Fibroblast of pulmonary artery (primary cell): ENCODE measurements around the gene CRY2.

ENCODE experiments used
- DNase-seq: peaks from one replicate; pipeline ENCODE4 v3.0.0-alpha.2; 2010; ENCODE audit warnings: low read depth
- H3K4me3 ChIP-seq: replicated peaks from 2 replicates; pipeline ENCODE4 v1.5.1; 2011; ENCODE audit warnings: low read depth, mild to moderate bottlenecking, control low read depth, low read length, moderate library complexity
- TF ChIP-seq, protein P1 (sequence below): IDR thresholded peaks from 2 replicates; pipeline ENCODE4 v1.5.1; 2011; ENCODE audit warnings: mild to moderate bottlenecking, control low read depth, low read length, inconsistent platforms; ENCODE audit errors: missing control alignments

The CRY2 gene

DNA sequence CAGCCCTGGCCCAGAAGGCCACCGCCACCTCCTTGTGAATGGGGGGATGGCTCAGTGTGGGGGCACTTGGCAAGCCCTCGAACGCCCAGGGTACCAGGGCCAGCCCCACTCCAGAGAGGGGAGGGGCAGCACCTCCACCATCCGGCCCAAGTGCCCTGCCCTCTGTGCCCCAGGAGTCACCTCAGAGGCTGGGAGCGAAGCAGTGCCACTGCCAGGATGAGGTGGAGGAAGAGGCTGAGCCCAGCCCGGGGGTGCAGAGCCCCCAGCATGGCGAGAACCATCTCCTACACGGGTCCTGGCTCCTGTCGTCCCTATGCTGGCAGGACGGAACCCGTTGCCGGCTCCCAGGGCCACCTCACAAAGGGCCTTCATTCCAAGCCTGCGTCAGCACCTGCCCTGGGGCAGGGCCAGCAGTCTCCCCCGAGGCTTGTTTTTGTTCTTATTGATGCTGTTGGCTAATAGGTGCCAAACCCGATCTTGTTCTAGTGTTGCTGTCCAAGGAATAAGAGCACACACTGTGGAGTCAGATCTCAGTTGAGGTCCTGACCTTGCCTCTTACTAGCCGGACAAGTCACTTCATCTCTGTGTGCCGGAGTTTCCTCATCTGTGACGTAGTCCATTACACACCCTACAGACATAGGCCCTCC, 59.8 kb downstream of the CRY2 start, which contains the start of gene FREY1:
FREY1 (minus strand) TSS at position 307 of the 647 bp plus-strand sequence; CDS start at position 281, 26 bp downstream.
- no peak within 1 kb of the TSS for H3K4me3 ChIP-seq
- TF ChIP-seq, protein P1, sequence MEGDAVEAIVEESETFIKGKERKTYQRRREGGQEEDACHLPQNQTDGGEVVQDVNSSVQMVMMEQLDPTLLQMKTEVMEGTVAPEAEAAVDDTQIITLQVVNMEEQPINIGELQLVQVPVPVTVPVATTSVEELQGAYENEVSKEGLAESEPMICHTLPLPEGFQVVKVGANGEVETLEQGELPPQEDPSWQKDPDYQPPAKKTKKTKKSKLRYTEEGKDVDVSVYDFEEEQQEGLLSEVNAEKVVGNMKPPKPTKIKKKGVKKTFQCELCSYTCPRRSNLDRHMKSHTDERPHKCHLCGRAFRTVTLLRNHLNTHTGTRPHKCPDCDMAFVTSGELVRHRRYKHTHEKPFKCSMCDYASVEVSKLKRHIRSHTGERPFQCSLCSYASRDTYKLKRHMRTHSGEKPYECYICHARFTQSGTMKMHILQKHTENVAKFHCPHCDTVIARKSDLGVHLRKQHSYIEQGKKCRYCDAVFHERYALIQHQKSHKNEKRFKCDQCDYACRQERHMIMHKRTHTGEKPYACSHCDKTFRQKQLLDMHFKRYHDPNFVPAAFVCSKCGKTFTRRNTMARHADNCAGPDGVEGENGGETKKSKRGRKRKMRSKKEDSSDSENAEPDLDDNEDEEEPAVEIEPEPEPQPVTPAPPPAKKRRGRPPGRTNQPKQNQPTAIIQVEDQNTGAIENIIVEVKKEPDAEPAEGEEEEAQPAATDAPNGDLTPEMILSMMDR: no peak
- DNase-seq: no peak

GRCh38 chr11:45907911-45908370, 60.7 kb downstream of the CRY2 start:
- no peak overlapping the region for H3K4me3 ChIP-seq
- TF ChIP-seq, protein P1: no peak
- no peak for DNase-seq

- TF ChIP-seq, protein P1: no peak
These were observed 62.6 kb downstream of the CRY2 start for GRCh38 chr11:45909594-45910475.

GRCh38 chr11:45910623-45911022, 63.3 kb downstream of the CRY2 start:
- no peak for DNase-seq
- TF ChIP-seq, protein P1: no peak
- no peak overlapping the region for H3K4me3 ChIP-seq

More at GRCh38 chr11:45909594-45910475, 62.6 kb downstream of the CRY2 start:
- H3K4me3 ChIP-seq: no peak overlapping the region
- DNase-seq: no peak

- no peak for DNase-seq
- TF ChIP-seq, protein P1: no peak
- H3K4me3 ChIP-seq: no peak overlapping the region
These were observed 66.2 kb downstream of the CRY2 start for GRCh38 chr11:45913514-45913913.

DNA sequence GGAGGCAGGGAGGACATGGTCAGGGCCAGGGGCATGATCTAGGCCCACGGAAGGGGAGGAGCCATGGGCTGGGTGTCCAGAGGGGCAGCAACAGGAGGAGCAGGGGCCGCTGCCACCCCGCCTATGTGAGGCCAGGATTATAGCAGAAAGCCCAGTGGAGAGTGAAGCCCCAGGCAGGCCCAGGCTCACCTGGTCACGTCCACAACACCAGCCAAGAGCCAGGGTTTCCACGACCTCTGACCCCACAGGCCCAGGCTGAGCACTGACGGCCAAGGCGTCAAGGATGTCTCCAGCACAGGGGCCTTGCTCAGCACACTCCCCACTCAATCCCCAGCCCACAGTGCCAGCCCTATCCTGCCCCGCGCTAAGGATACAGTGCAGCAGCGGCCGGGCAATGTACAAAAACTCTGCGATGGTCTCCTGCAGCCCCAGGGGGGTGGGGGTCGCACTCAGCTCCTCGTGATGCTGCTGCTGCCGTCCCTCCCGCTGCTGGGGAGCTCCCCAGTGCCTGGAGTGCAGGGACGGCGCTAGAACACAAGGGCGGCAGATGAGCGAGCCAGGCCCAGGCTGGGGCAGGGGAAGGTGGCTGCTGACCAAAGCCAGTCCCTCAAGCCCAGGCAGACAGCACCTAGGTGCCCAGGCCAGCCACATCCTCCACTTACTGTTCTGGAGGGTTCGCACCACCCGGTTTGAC, 66.8 kb downstream of the CRY2 start:
- TF ChIP-seq, protein P1: no peak
- DNase-seq: no peak
- H3K4me3 ChIP-seq: no peak overlapping the region
